ENCODE results near the gene SP3.

GRCh38 chr2:173942861-173943523 is 22.2 kb downstream of the SP3 start:
- TF ChIP-seq, protein P1, sequence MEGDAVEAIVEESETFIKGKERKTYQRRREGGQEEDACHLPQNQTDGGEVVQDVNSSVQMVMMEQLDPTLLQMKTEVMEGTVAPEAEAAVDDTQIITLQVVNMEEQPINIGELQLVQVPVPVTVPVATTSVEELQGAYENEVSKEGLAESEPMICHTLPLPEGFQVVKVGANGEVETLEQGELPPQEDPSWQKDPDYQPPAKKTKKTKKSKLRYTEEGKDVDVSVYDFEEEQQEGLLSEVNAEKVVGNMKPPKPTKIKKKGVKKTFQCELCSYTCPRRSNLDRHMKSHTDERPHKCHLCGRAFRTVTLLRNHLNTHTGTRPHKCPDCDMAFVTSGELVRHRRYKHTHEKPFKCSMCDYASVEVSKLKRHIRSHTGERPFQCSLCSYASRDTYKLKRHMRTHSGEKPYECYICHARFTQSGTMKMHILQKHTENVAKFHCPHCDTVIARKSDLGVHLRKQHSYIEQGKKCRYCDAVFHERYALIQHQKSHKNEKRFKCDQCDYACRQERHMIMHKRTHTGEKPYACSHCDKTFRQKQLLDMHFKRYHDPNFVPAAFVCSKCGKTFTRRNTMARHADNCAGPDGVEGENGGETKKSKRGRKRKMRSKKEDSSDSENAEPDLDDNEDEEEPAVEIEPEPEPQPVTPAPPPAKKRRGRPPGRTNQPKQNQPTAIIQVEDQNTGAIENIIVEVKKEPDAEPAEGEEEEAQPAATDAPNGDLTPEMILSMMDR (conservative IDR thresholded peaks at IDR 0.05; ENCODE audit: low read length) = no peak
- no peak for TF ChIP-seq EZH2phosphoT487 (IDR thresholded peaks at IDR 0.05; ENCODE audit: borderline replicate concordance, low read depth, low read length)
